ENCODE data around the gene ZNF385B. TPM values are rescaled to one million over a fixed set of nuclear protein-coding genes. Genes with fewer than 3 reads are reported as not detected.

ZNF385B gene
- total RNA-seq, 2 donors from 2014 or later: under 0.01 TPM; not detected in 1

GRCh38 chr2:179487010-179487731 is 374.2 kb downstream of the ZNF385B start:
- intact Hi-C loops (cut with DNase I): no loop called here
- peaks cover 5% of the 10 kb centered on the region for H3K4me1 ChIP-seq
- H3K36me3 ChIP-seq (replicated peaks in 1 of 2; ENCODE audit: insufficient read depth in 1 of 2, low read depth in 2 of 2): no peaks in the 10 kb centered on the region
- ATAC-seq (no peak), DNase-seq (no peak)
- no peak overlapping the region for H3K27ac ChIP-seq
- H3K4me3 ChIP-seq: no peak overlapping the region
- 38 to 44% methylated on average over 5 of the region's 5 CpGs for WGBS, 2 donors
- H3K9me3 ChIP-seq: no peaks in the 10 kb centered on the region
- H3K27me3 ChIP-seq: no peaks in the 10 kb centered on the region
- TF ChIP-seq POLR2A (IDR thresholded peaks at IDR 0.05): no peak
- TF ChIP-seq, protein P1, sequence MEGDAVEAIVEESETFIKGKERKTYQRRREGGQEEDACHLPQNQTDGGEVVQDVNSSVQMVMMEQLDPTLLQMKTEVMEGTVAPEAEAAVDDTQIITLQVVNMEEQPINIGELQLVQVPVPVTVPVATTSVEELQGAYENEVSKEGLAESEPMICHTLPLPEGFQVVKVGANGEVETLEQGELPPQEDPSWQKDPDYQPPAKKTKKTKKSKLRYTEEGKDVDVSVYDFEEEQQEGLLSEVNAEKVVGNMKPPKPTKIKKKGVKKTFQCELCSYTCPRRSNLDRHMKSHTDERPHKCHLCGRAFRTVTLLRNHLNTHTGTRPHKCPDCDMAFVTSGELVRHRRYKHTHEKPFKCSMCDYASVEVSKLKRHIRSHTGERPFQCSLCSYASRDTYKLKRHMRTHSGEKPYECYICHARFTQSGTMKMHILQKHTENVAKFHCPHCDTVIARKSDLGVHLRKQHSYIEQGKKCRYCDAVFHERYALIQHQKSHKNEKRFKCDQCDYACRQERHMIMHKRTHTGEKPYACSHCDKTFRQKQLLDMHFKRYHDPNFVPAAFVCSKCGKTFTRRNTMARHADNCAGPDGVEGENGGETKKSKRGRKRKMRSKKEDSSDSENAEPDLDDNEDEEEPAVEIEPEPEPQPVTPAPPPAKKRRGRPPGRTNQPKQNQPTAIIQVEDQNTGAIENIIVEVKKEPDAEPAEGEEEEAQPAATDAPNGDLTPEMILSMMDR (IDR thresholded peaks at IDR 0.05): no peak

GRCh38 chr2:179483131-179483530 is 378.3 kb downstream of the ZNF385B start:
- no peak overlapping the region for H3K27ac ChIP-seq
- WGBS, 2 donors: 81 to 86% methylated on average over 6 of the region's 6 CpGs
- no peaks in the 10 kb centered on the region for H3K36me3 ChIP-seq (replicated peaks in 1 of 2; ENCODE audit: insufficient read depth in 1 of 2, low read depth in 2 of 2)
- peaks cover 5% of the 10 kb centered on the region for H3K4me1 ChIP-seq
- ATAC-seq (no peak), DNase-seq (no peak)
- TF ChIP-seq, protein P1 (IDR thresholded peaks at IDR 0.05): no peak
- no peak for TF ChIP-seq POLR2A (IDR thresholded peaks at IDR 0.05)
- H3K9me3 ChIP-seq: no peaks in the 10 kb centered on the region
- no peak overlapping the region for H3K4me3 ChIP-seq
- no peaks in the 10 kb centered on the region for H3K27me3 ChIP-seq
- intact Hi-C loops (cut with DNase I): no loop called here

GRCh38 chr2:179479947-179480346 is 381.5 kb downstream of the ZNF385B start:
- intact Hi-C loops (cut with DNase I): no loop called here
- no peaks in the 10 kb centered on the region for H3K27me3 ChIP-seq
- TF ChIP-seq POLR2A (IDR thresholded peaks at IDR 0.05): no peak
- TF ChIP-seq, protein P1 (IDR thresholded peaks at IDR 0.05): no peak
- no peaks in the 10 kb centered on the region for H3K4me1 ChIP-seq
- ATAC-seq (no peak), DNase-seq (no peak)
- no peaks in the 10 kb centered on the region for H3K9me3 ChIP-seq
- H3K36me3 ChIP-seq (replicated peaks in 1 of 2; ENCODE audit: insufficient read depth in 1 of 2, low read depth in 2 of 2): no peaks in the 10 kb centered on the region
- no peak overlapping the region for H3K27ac ChIP-seq
- no peak overlapping the region for H3K4me3 ChIP-seq
- 63 to 75% methylated on average over 3 of the region's 3 CpGs for WGBS, 2 donors

DNA sequence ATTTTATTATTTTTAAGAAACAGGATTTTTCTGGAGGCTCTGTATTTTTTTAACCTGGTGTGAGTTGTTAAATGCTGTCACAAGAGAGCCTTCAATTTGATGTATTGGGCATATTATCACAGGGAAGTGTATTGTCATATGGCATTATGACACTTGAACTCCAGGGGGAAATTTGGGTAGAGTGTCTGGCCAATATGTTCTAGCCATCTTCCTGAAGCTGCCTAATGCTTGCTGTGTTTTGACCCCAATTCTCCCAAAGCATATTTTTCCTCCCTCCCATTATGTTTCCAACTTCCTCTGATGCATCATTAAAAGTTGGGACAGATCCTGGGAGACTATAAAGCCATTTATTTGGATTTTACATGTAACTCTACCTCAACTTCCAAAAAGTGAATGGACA is 382.6 kb downstream of the ZNF385B start:
- no peaks in the 10 kb centered on the region for H3K4me1 ChIP-seq
- ATAC-seq (no peak), DNase-seq (no peak)
- TF ChIP-seq, protein P1 (IDR thresholded peaks at IDR 0.05): no peak
- no peak for TF ChIP-seq POLR2A (IDR thresholded peaks at IDR 0.05)
- no peaks in the 10 kb centered on the region for H3K9me3 ChIP-seq
- H3K4me3 ChIP-seq: no peak overlapping the region
- H3K27me3 ChIP-seq: no peaks in the 10 kb centered on the region
- intact Hi-C loops (cut with DNase I): no loop called here
- H3K27ac ChIP-seq: no peak overlapping the region
- H3K36me3 ChIP-seq (replicated peaks in 1 of 2; ENCODE audit: insufficient read depth in 1 of 2, low read depth in 2 of 2): no peaks in the 10 kb centered on the region

DNA sequence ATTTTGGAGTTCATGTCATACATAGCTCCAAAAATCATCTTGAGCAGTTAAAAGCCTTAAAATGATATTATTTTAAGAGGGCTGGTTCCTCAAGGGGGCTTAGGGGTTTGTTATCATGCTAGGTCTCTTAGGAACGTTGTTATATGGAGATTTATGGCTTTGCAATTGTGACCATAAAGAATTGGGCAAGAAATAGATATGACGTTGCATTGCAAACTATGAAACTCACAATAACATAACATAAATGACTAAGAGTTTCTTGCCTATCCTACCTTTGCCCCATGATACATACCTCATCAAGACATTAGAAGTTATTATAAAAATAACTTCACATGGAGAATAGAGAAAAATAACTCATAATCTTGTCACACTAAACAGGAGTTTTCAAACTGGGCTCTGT is 390.4 kb downstream of the ZNF385B start:
- TF ChIP-seq, protein P1 (IDR thresholded peaks at IDR 0.05): no peak
- TF ChIP-seq POLR2A (IDR thresholded peaks at IDR 0.05): no peak
- WGBS, 2 donors: 17 to 69% methylated on average over 2 of the region's 2 CpGs

More for the DNA sequence above, 390.4 kb downstream of the ZNF385B start:
- no peak overlapping the region for H3K27ac ChIP-seq
- intact Hi-C loops (cut with DNase I): no loop called here
- H3K27me3 ChIP-seq: no peaks in the 10 kb centered on the region
- no peaks in the 10 kb centered on the region for H3K4me1 ChIP-seq
- ATAC-seq (no peak), DNase-seq (no peak)
- no peaks in the 10 kb centered on the region for H3K9me3 ChIP-seq
- no peak overlapping the region for H3K4me3 ChIP-seq
- no peaks in the 10 kb centered on the region for H3K36me3 ChIP-seq (replicated peaks in 1 of 2; ENCODE audit: insufficient read depth in 1 of 2, low read depth in 2 of 2)

Measured in body of pancreas (tissue), 4 donors.